GM12878 (cell line): ENCODE results near the gene LRRC3. TPM values are rescaled to one million over a fixed set of nuclear protein-coding genes. Genes with fewer than 3 reads are reported as not detected.
A peak's percentile ranks its signal among the peaks of the same experiment; 100 is the strongest.

Experiments used
- ATAC-seq: fragments of 200-7000 bp; cut with Tn5 transposase; 3 replicates; pipeline ENCODE4 v1.9.1; 2020; ENCODE audit warnings: mild to moderate bottlenecking, moderate library complexity
- Bru-seq: library from RNA; stranded (reverse); fragments of 400-500 nt; gene quantifications from one replicate; lab custom pipeline; 2021; lab: Mats Ljungman, UMichigan
- BruChase-seq, 2 experiments: library from RNA; stranded (reverse); fragments of 400-500 nt; gene quantifications; one replicate each; lab custom pipeline; 2021; lab: Mats Ljungman, UMichigan
- BruUV-seq: library from RNA; stranded (reverse); fragments of 400-500 nt; replicated peaks from 2 replicates; lab custom pipeline; 2021; lab: Mats Ljungman, UMichigan
- CTCF ChIA-PET: fragments of 300-600 bp; sonication (Branson Sonifier 250); formaldehyde crosslinking; extraction: SDS; loops from one replicate; lab custom pipeline; 2021; ENCODE audit warnings: inconsistent platforms; lab: Yijun Ruan, JAX
- POLR2A ChIA-PET: fragments of 350-600 bp; formaldehyde crosslinking; extraction: SDS; loops from one replicate; lab custom pipeline; 2021; ENCODE audit warnings: inconsistent platforms; lab: Charles Lee
- RAD21 ChIA-PET: fragments of 300-600 bp; sonication (Branson Sonifier 250); formaldehyde crosslinking; loops from one replicate; lab custom pipeline; 2023; ENCODE audit warnings: antibody characterized with exemption; ENCODE audit not compliant: unreplicated experiment; lab: Charles Lee
- SMC1A ChIA-PET: fragments of 300-600 bp; sonication (Branson Sonifier 250); formaldehyde crosslinking; loops from one replicate; lab custom pipeline; 2023; ENCODE audit not compliant: unreplicated experiment, uncharacterized antibody; lab: Charles Lee
- DNase-seq: peaks from one replicate; pipeline ENCODE4 v3.0.0-alpha.2; 2011; ENCODE audit warnings: low read depth, low spot score
- FAIRE-seq: peaks from 3 replicates; lab custom pipeline; 2011; peaks lifted over from hg19 to GRCh38; lab: Jason Lieb, UNC
- H2AFZ ChIP-seq: 2 replicates; pipeline ENCODE4 v1.6.0; 2011; ENCODE audit warnings: low read depth, low read length, control low read depth; ENCODE audit not compliant: control insufficient read depth
- H3K27ac ChIP-seq: 2 replicates; pipeline ENCODE4 v1.5.1; 2011; ENCODE audit warnings: control low read depth; ENCODE audit not compliant: control insufficient read depth, insufficient read depth
- H3K27me3 ChIP-seq, 2 experiments: replicated peaks in 1 of 2; 2 replicates each; pipeline versions ENCODE4 v1.6.0 to v1.6.1; 2011; ENCODE audit warnings: low read length in 1 of 2; ENCODE audit not compliant: control insufficient read depth in 2 of 2, insufficient read depth in 2 of 2
- H3K36me3 ChIP-seq, 2 experiments: 2 replicates each; pipeline ENCODE4 v1.5.1; 2011; ENCODE audit warnings: low read length in 1 of 2; ENCODE audit not compliant: control insufficient read depth in 2 of 2, insufficient read depth in 2 of 2
- H3K4me1 ChIP-seq: 2 replicates; pipeline ENCODE4 v1.6.1; 2011; ENCODE audit warnings: mild to moderate bottlenecking, low read length, moderate library complexity, mixed read lengths; ENCODE audit not compliant: control insufficient read depth, insufficient read depth
- H3K4me2 ChIP-seq: 2 replicates; pipeline ENCODE4 v1.6.0; 2011; ENCODE audit warnings: control low read depth; ENCODE audit not compliant: control insufficient read depth, insufficient read depth
- H3K4me3 ChIP-seq: fragments of 200-600 bp; sonication (generic); 2 replicates; pipeline ENCODE4 v1.5.1; 2016
- H3K79me2 ChIP-seq: 2 replicates; pipeline ENCODE4 v1.6.0; 2011; ENCODE audit warnings: low read length; ENCODE audit not compliant: control insufficient read depth, insufficient read depth
- H3K9ac ChIP-seq: 2 replicates; pipeline ENCODE4 v1.8.0; 2011; ENCODE audit warnings: low read length, control low read depth, mixed read lengths; ENCODE audit not compliant: control insufficient read depth, insufficient read depth
- H3K9me3 ChIP-seq: replicated peaks from 3 replicates; pipeline ENCODE4 v1.5.1; 2011; ENCODE audit warnings: mild to moderate bottlenecking, low read length; ENCODE audit not compliant: control insufficient read depth, insufficient read depth
- H4K20me1 ChIP-seq: 2 replicates; pipeline ENCODE4 v1.6.0; 2011; ENCODE audit not compliant: control insufficient read depth, insufficient read depth
- ASH2L ChIP-seq: fragments of 300-600, 200-600 bp; sonication (generic); IDR thresholded peaks from 2 replicates; pipeline ENCODE4 v1.6.1; 2017; ENCODE audit warnings: low read depth, mild to moderate bottlenecking, borderline replicate concordance
- EGR1 ChIP-seq, 2 experiments: IDR thresholded peaks; 1 replicate in 1 of 2; 2 replicates in 1 of 2; pipeline ENCODE4 v1.6.1; 2011 to 2012; ENCODE audit warnings: low read depth in 2 of 2, low read length in 2 of 2, borderline replicate concordance in 1 of 2, mild to moderate bottlenecking in 1 of 2, moderate library complexity in 1 of 2
- WGBS: methylation state at CpG from one replicate; pipeline ENCODE4 v1.1.6; 2016; ENCODE audit warnings: low lambda C conversion rate; ENCODE audit not compliant: insufficient replicate concordance, insufficient coverage; ENCODE audit errors: missing lambda C conversion rate; 5-methylcytosine and 5-hydroxymethylcytosine counted together
- in situ Hi-C: fragments of 300-500 bp; cut with MboI; formaldehyde crosslinking; loops from 9 replicates; pipeline ENCODE4 v1.14.3; 2018; ENCODE audit warnings: mixed read lengths
- intact Hi-C: fragments of 100-400 bp; cut with micrococcal nuclease; formaldehyde crosslinking; loops from one replicate; pipeline ENCODE4 v1.14.2; 2022; ENCODE audit not compliant: unreplicated experiment
- long read RNA-seq, 2 experiments: library from polyadenylated mRNA; unstranded; transcript quantifications; one replicate each; pipeline ENCODE4 v2.0.0, GENCODE V29; 2019 to 2020
- polyA minus RNA-seq, 3 experiments: library from RNA; depleted of rRNA, polyadenylated mRNA; stranded (reverse); fragments of >200 nt; gene quantifications; 2 replicates each; pipeline ENCODE4 v1.2.3, GENCODE V29; 2011
- polyA plus RNA-seq, 11 experiments: library from polyadenylated mRNA; depleted of rRNA in 4 of 11; unstranded in 6 of 11; stranded (reverse) in 5 of 11; fragments of >200 nt; fragmentation: Nextera tagmentation in 4 of 11; fragmentation: Illumina TruSeq in 1 of 11; extraction: Ambion mirVana in 4 of 11; extraction: Trizol in 1 of 11; gene quantifications; 1 replicate in 1 of 11; 2 replicates in 10 of 11; pipeline versions ENCODE4 v1.2.1 to v1.2.3, GENCODE V29; 2011 to 2016; ENCODE audit warnings: inconsistent platforms in 2 of 11, missing spikeins in 2 of 11, low read depth in 1 of 11
- total RNA-seq, 4 experiments: library from RNA; depleted of rRNA in 3 of 4; stranded (reverse); fragments of >200 nt in 3 of 4; fragmentation: Illumina TruSeq in 1 of 4; extraction: Trizol in 1 of 4; gene quantifications; 2 replicates each; pipeline versions ENCODE4 v1.2.1 to v1.2.3, GENCODE V29; 2013 to 2021

LRRC3 gene
- total RNA-seq (2013; cell fraction: nucleolus; rRNA removed) = not detected in 2 replicates
- total RNA-seq (2014; rRNA removed) = 0.06 and 0.11 TPM in 2 replicates
- total RNA-seq (2014; rRNA removed; fragmentation: Illumina TruSeq; extraction: Trizol) = 0.04 and 0.05 TPM in 2 replicates
- total RNA-seq (2021) = 0.21 and 0.31 TPM in 2 replicates
- polyA plus RNA-seq (2011; ENCODE audit: low read depth) = 0.12 TPM
- polyA plus RNA-seq (2011; rRNA removed) = not detected in 2 replicates
- polyA plus RNA-seq (2011; cell fraction: cytosol; rRNA removed) = not detected in 2 replicates
- not detected in 2 replicates for polyA plus RNA-seq (2011; cell fraction: nucleus; rRNA removed)
- polyA plus RNA-seq (2012) = 0.35 and 0.37 TPM in 2 replicates
- 0.08 and 0.12 TPM in 2 replicates for polyA plus RNA-seq (2014; fragmentation: Illumina TruSeq; extraction: Trizol)
- polyA plus RNA-seq (2014; fragmentation: Nextera tagmentation; extraction: Ambion mirVana) = under 1 TPM; 0.02 to 0.03 TPM
- 0.12 and 0.13 TPM in 2 replicates for polyA plus RNA-seq (2014; rRNA removed)
- under 1 TPM; 0.09 to 0.15 TPM for polyA plus RNA-seq (2016; fragmentation: Nextera tagmentation; extraction: Ambion mirVana)
- not detected in 2 replicates for polyA minus RNA-seq (2011; rRNA and poly(A)+ RNA removed)
- not detected in 2 replicates for polyA minus RNA-seq (2011; cell fraction: cytosol; rRNA and poly(A)+ RNA removed)
- polyA minus RNA-seq (2011; cell fraction: nucleus; rRNA and poly(A)+ RNA removed) = not detected in 2 replicates
- percentile 27 among the genes with signal in this experiment for Bru-seq, nascent RNA
- percentile 35 among the genes with signal in this experiment for BruChase-seq, experiment 1, labeled RNA remaining after a 6-hour chase
- percentile 10 among the genes with signal in this experiment for BruChase-seq, experiment 2, labeled RNA remaining after a 2-hour chase
- long read RNA-seq, experiment 1 = 0 reads
- long read RNA-seq, experiment 2 = 0 reads

- ChIA-PET POLR2A (no interaction called here), SMC1A (no interaction called here), CTCF (no interaction called here), RAD21 (no interaction called here)
- TF ChIP-seq ASH2L = no peak
- TF ChIP-seq EGR1 (IDR thresholded peaks at IDR 0.05; ENCODE audit: borderline replicate concordance in 1 of 2, low read depth in 2 of 2, low read length in 2 of 2) = peak in 1 of 2 experiments; percentile 34; a peak in 1 of 3 replicates
- Histone ChIP-seq H3K27me3 (no peaks in the 10 kb centered on the region), H3K9ac (no peak within 1 kb of the TSS; the same call in 1 of the 2 replicates), H3K4me2 (peak within 1 kb of the TSS; percentile 44; the same call in 1 of the 2 replicates), H3K79me2 (no peaks in the 10 kb centered on the region), H3K4me3 (peak within 1 kb of the TSS; percentile 68; the same call in 1 of the 2 replicates), H3K36me3 (no peaks in the 10 kb centered on the region), H3K4me1 (no peaks in the 10 kb centered on the region), H4K20me1 (no peaks in the 10 kb centered on the region), H2AFZ (no peak within 1 kb of the TSS; the same call in 1 of the 2 replicates), H3K9me3 (no peaks in the 10 kb centered on the region; the same call in 2 of the 3 replicates), H3K27ac (no peak within 1 kb of the TSS)
- no peak for ATAC-seq
- FAIRE-seq = no peak
- DNase-seq = peak; percentile 1
- no TSS peak for BruUV-seq
- in situ Hi-C loops (loop anchor here (5.0 kb wide), 1 partner anchor 78 kb away; no protein-coding TSS in a partner anchor), intact Hi-C loops (no loop called here)
- WGBS = 33% methylated on average over 17 of the region's 45 CpGs
Observed at GRCh38 chr21:44454747-44455523, at the start of gene LRRC3. Gene LRRC3, plus strand, starts transcription at chr21:44455510. Its CDS starts 1,135 bp downstream, at chr21:44456645.
